H9 (cell line): ENCODE data around the gene OTULIN. TPM values are rescaled to one million over a fixed set of nuclear protein-coding genes. Genes with fewer than 3 reads are reported as not detected.

Experiments
- DNase-seq: peaks from one replicate; pipeline ENCODE4 v3.0.0-alpha.2; 2017
- H2AFZ ChIP-seq: one replicate; pipeline ENCODE4 v1.6.1; 2013; ENCODE audit warnings: mild to moderate bottlenecking, low read length, control low read depth, moderate library complexity
- H2AK5ac ChIP-seq: 2 replicates; pipeline ENCODE4 v1.6.1; 2013; ENCODE audit warnings: low read length, control low read depth, mixed read lengths; ENCODE audit not compliant: insufficient read length
- H2BK120ac ChIP-seq: one replicate; pipeline ENCODE4 v1.6.1; 2013; ENCODE audit warnings: low read depth, mild to moderate bottlenecking, low read length, control low read depth, inconsistent platforms; ENCODE audit not compliant: poor library complexity, severe bottlenecking
- H2BK12ac ChIP-seq: 2 replicates; pipeline ENCODE4 v1.6.1; 2013; ENCODE audit warnings: low read length, control low read depth, mixed read lengths, low read depth; ENCODE audit not compliant: insufficient read length
- H2BK15ac ChIP-seq: 2 replicates; pipeline ENCODE4 v1.6.1; 2013; ENCODE audit warnings: low read depth, low read length, control low read depth
- H2BK20ac ChIP-seq: one replicate; pipeline ENCODE4 v1.6.1; 2013; ENCODE audit warnings: low read depth, mild to moderate bottlenecking, low read length, control low read depth, inconsistent platforms; ENCODE audit not compliant: poor library complexity, severe bottlenecking
- H2BK5ac ChIP-seq: 2 replicates; pipeline ENCODE4 v1.6.1; 2013; ENCODE audit warnings: low read length, control low read depth, mixed read lengths; ENCODE audit not compliant: insufficient read length
- H3K14ac ChIP-seq: 2 replicates; pipeline ENCODE4 v1.6.1; 2013; ENCODE audit warnings: low read length, control low read depth; ENCODE audit not compliant: insufficient read depth
- H3K18ac ChIP-seq: 2 replicates; pipeline ENCODE4 v1.6.1; 2013; ENCODE audit warnings: low read depth, mild to moderate bottlenecking, mixed read lengths, low read length, control low read depth; ENCODE audit not compliant: insufficient read length
- H3K23ac ChIP-seq: 2 replicates; pipeline ENCODE4 v1.6.1; 2013; ENCODE audit warnings: low read length, control low read depth, mixed read lengths, low read depth; ENCODE audit not compliant: insufficient read length
- H3K23me2 ChIP-seq: 2 replicates; pipeline ENCODE4 v1.6.1; 2013; ENCODE audit warnings: low read depth, mild to moderate bottlenecking, mixed read lengths, low read length, control low read depth; ENCODE audit not compliant: insufficient read length, poor library complexity, severe bottlenecking
- H3K27ac ChIP-seq: 2 replicates; pipeline ENCODE4 v1.5.1; 2013; ENCODE audit warnings: low read length, control low read depth, mixed read lengths, low read depth; ENCODE audit not compliant: insufficient read length
- H3K27me3 ChIP-seq: 2 replicates; pipeline ENCODE4 v1.6.1; 2013; ENCODE audit warnings: low read length, control low read depth, inconsistent platforms; ENCODE audit not compliant: insufficient read depth
- H3K4ac ChIP-seq: 2 replicates; pipeline ENCODE4 v1.6.1; 2013; ENCODE audit warnings: low read depth, mild to moderate bottlenecking, control low read depth, inconsistent platforms, low read length, moderate library complexity
- H3K4me1 ChIP-seq: 2 replicates; pipeline ENCODE4 v1.6.1; 2013; ENCODE audit warnings: low read length, control low read depth, inconsistent platforms; ENCODE audit not compliant: insufficient read depth
- H3K4me2 ChIP-seq: 2 replicates; pipeline ENCODE4 v1.6.1; 2013; ENCODE audit warnings: low read length, control low read depth, mixed read lengths; ENCODE audit not compliant: insufficient read length, insufficient read depth
- H3K56ac ChIP-seq: 2 replicates; pipeline ENCODE4 v1.6.1; 2013; ENCODE audit warnings: low read depth, mild to moderate bottlenecking, mixed read lengths, low read length, control low read depth; ENCODE audit not compliant: insufficient read length
- H3K79me1 ChIP-seq: 2 replicates; pipeline ENCODE4 v1.6.1; 2013; ENCODE audit warnings: low read depth, mild to moderate bottlenecking, moderate library complexity, low read length, control low read depth, inconsistent platforms; ENCODE audit not compliant: insufficient read depth, poor library complexity, severe bottlenecking
- H3K79me2 ChIP-seq: 2 replicates; pipeline ENCODE4 v1.6.1; 2013; ENCODE audit warnings: low read length, control low read depth, inconsistent platforms; ENCODE audit not compliant: insufficient read depth
- H3K9ac ChIP-seq: 2 replicates; pipeline ENCODE4 v1.6.1; 2013; ENCODE audit warnings: low read length, control low read depth, mixed read lengths; ENCODE audit not compliant: insufficient read length; ENCODE audit errors: extremely low read depth
- H3K9me3 ChIP-seq: one replicate; pipeline ENCODE4 v1.6.1; 2013; ENCODE audit warnings: low read depth, low read length, inconsistent platforms; ENCODE audit not compliant: control insufficient read depth
- H3T11ph ChIP-seq: one replicate; pipeline ENCODE4 v1.6.1; 2013; ENCODE audit warnings: mild to moderate bottlenecking, low read length, control low read depth, inconsistent platforms
- H4K20me1 ChIP-seq: one replicate; pipeline ENCODE4 v1.6.1; 2013; ENCODE audit not compliant: control insufficient read depth, insufficient read length, insufficient read depth
- H4K5ac ChIP-seq: 2 replicates; pipeline ENCODE4 v1.6.1; 2013; ENCODE audit warnings: low read depth, mild to moderate bottlenecking, mixed read lengths, low read length, control low read depth; ENCODE audit not compliant: insufficient read length
- H4K8ac ChIP-seq: replicated peaks from 2 replicates; pipeline ENCODE4 v1.6.1; 2013; ENCODE audit warnings: low read length, control low read depth, mixed read lengths, low read depth; ENCODE audit not compliant: insufficient read length
- H4K91ac ChIP-seq: 2 replicates; pipeline ENCODE4 v1.6.1; 2013; ENCODE audit warnings: low read depth, mild to moderate bottlenecking, moderate library complexity, mixed read lengths, low read length, control low read depth; ENCODE audit not compliant: insufficient read length
- H3K27ac Mint-ChIP-seq, 3 experiments: 2 replicates in 2 of 3; 3 replicates in 1 of 3; pipeline ENCODE4 v1.8.0; 2020 to 2021; ENCODE audit warnings: mixed read lengths in 3 of 3, mild to moderate bottlenecking in 1 of 3, moderate library complexity in 1 of 3
- H3K27me3 Mint-ChIP-seq: 2 replicates; pipeline ENCODE4 v1.8.0; 2021; ENCODE audit warnings: low read depth, mild to moderate bottlenecking, moderate library complexity, mixed read lengths
- H3K36me3 Mint-ChIP-seq, 3 experiments: 2 replicates in 2 of 3; 3 replicates in 1 of 3; pipeline ENCODE4 v1.8.0; 2020 to 2021; ENCODE audit warnings: low read depth in 3 of 3, mixed read lengths in 3 of 3; ENCODE audit not compliant: insufficient read depth in 1 of 3
- H3K4me1 Mint-ChIP-seq, 2 experiments: 2 replicates each; pipeline ENCODE4 v1.8.0; 2020; ENCODE audit warnings: mixed read lengths in 2 of 2
- H3K4me3 Mint-ChIP-seq, 2 experiments: 2 replicates in 1 of 2; 3 replicates in 1 of 2; pipeline ENCODE4 v1.8.0; 2020 to 2021; ENCODE audit warnings: mild to moderate bottlenecking in 2 of 2, mixed read lengths in 2 of 2, moderate library complexity in 1 of 2
- H3K9me3 Mint-ChIP-seq, 2 experiments: 2 replicates in 1 of 2; 3 replicates in 1 of 2; pipeline ENCODE4 v1.8.0; 2020; ENCODE audit warnings: mild to moderate bottlenecking in 2 of 2, mixed read lengths in 2 of 2, moderate library complexity in 1 of 2
- WGBS: extraction: QIAGEN DNeasy Blood & Tissue Kit; methylation state at CpG from one replicate; pipeline ENCODE4 v1.1.7; 2013; ENCODE audit warnings: missing lambda C conversion rate, low lambda C conversion rate, mixed read lengths; ENCODE audit not compliant: insufficient read length; ENCODE audit errors: extremely low coverage; 5-methylcytosine and 5-hydroxymethylcytosine counted together
- total RNA-seq: library from RNA; stranded (reverse); gene quantifications from 2 replicates; pipeline ENCODE4 v1.2.1, GENCODE V29; 2021
- TF ChIP-seq, protein P1 (sequence below): fragments of 200-600 bp; sonication (generic); conservative IDR thresholded peaks from 3 replicates; pipeline ENCODE4 v1.8.0; 2021; ENCODE audit warnings: antibody characterized with exemption, mild to moderate bottlenecking

The OTULIN gene
- total RNA-seq, 1 experiment from 2014 or later: 35.8 TPM

- H3K4me3 Mint-ChIP-seq: no peak overlapping the region
- Histone ChIP-seq H3K23me2 (no peaks in the 10 kb centered on the region), H3K9ac (no peak overlapping the region), H3K18ac (no peak overlapping the region), H2BK5ac (no peak overlapping the region), H3K14ac (no peak overlapping the region), H3K9me3 (no peaks in the 10 kb centered on the region), H4K5ac (no peak overlapping the region), H3K79me1 (no peaks in the 10 kb centered on the region), H2AFZ (no peak overlapping the region), H3T11ph (no peak overlapping the region), H3K56ac (no peak overlapping the region), H3K27ac (no peak overlapping the region), H3K79me2 (no peaks in the 10 kb centered on the region), H4K91ac (no peak overlapping the region), H2BK20ac (no peak overlapping the region), H3K4me1 (0 out of 2 replicates have a peak, but pooled peaks cover 2% of the 10 kb centered on the region), H4K8ac (no peak overlapping the region), H3K4ac (no peak overlapping the region), H2BK15ac (no peak overlapping the region), H2BK120ac (no peak overlapping the region), H2AK5ac (no peak overlapping the region), H3K23ac (no peak overlapping the region), H3K27me3 (no peaks in the 10 kb centered on the region), H2BK12ac (no peak overlapping the region), H4K20me1 (peaks cover 4% of the 10 kb centered on the region), H3K4me2 (no peak overlapping the region)
- H3K36me3 Mint-ChIP-seq: peaks cover 18 to 56% (median 23%) of the 10 kb centered on the region in 3 experiments; a peak in 6 of 7 replicates
- no peaks in the 10 kb centered on the region for H3K9me3 Mint-ChIP-seq
- no peak for DNase-seq
- TF ChIP-seq, protein P1, sequence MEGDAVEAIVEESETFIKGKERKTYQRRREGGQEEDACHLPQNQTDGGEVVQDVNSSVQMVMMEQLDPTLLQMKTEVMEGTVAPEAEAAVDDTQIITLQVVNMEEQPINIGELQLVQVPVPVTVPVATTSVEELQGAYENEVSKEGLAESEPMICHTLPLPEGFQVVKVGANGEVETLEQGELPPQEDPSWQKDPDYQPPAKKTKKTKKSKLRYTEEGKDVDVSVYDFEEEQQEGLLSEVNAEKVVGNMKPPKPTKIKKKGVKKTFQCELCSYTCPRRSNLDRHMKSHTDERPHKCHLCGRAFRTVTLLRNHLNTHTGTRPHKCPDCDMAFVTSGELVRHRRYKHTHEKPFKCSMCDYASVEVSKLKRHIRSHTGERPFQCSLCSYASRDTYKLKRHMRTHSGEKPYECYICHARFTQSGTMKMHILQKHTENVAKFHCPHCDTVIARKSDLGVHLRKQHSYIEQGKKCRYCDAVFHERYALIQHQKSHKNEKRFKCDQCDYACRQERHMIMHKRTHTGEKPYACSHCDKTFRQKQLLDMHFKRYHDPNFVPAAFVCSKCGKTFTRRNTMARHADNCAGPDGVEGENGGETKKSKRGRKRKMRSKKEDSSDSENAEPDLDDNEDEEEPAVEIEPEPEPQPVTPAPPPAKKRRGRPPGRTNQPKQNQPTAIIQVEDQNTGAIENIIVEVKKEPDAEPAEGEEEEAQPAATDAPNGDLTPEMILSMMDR: no peak
- peak overlapping the region in 1 of 3 experiments; percentile 35; a peak in 1 of 7 replicates for H3K27ac Mint-ChIP-seq
- no peaks in the 10 kb centered on the region for H3K27me3 Mint-ChIP-seq
- WGBS: no CpG with 5 or more reads among the region's 3 CpGs
- peaks cover 16 to 20% of the 10 kb centered on the region in 2 experiments for H3K4me1 Mint-ChIP-seq
Measured at GRCh38 chr5:14696851-14697250, 32.3 kb downstream of the OTULIN start.
